H9 (cell line): Measurements from ENCODE around the gene MAP3K19. TPM values are rescaled to one million over a fixed set of nuclear protein-coding genes. Genes with fewer than 3 reads are reported as not detected.
A peak's percentile ranks its signal among the peaks of the same experiment; 100 is the strongest.

ENCODE experiments used
- DNase-seq: peaks from one replicate; pipeline ENCODE4 v3.0.0-alpha.2; 2017
- H2AFZ ChIP-seq: one replicate; pipeline ENCODE4 v1.6.1; 2013; ENCODE audit warnings: mild to moderate bottlenecking, low read length, control low read depth, moderate library complexity
- H2AK5ac ChIP-seq: 2 replicates; pipeline ENCODE4 v1.6.1; 2013; ENCODE audit warnings: low read length, control low read depth, mixed read lengths; ENCODE audit not compliant: insufficient read length
- H2BK120ac ChIP-seq: one replicate; pipeline ENCODE4 v1.6.1; 2013; ENCODE audit warnings: low read depth, mild to moderate bottlenecking, low read length, control low read depth, inconsistent platforms; ENCODE audit not compliant: poor library complexity, severe bottlenecking
- H2BK12ac ChIP-seq: 2 replicates; pipeline ENCODE4 v1.6.1; 2013; ENCODE audit warnings: low read length, control low read depth, mixed read lengths, low read depth; ENCODE audit not compliant: insufficient read length
- H2BK15ac ChIP-seq: 2 replicates; pipeline ENCODE4 v1.6.1; 2013; ENCODE audit warnings: low read depth, low read length, control low read depth
- H2BK20ac ChIP-seq: one replicate; pipeline ENCODE4 v1.6.1; 2013; ENCODE audit warnings: low read depth, mild to moderate bottlenecking, low read length, control low read depth, inconsistent platforms; ENCODE audit not compliant: poor library complexity, severe bottlenecking
- H2BK5ac ChIP-seq: 2 replicates; pipeline ENCODE4 v1.6.1; 2013; ENCODE audit warnings: low read length, control low read depth, mixed read lengths; ENCODE audit not compliant: insufficient read length
- H3K14ac ChIP-seq: 2 replicates; pipeline ENCODE4 v1.6.1; 2013; ENCODE audit warnings: low read length, control low read depth; ENCODE audit not compliant: insufficient read depth
- H3K18ac ChIP-seq: 2 replicates; pipeline ENCODE4 v1.6.1; 2013; ENCODE audit warnings: low read depth, mild to moderate bottlenecking, mixed read lengths, low read length, control low read depth; ENCODE audit not compliant: insufficient read length
- H3K23ac ChIP-seq: 2 replicates; pipeline ENCODE4 v1.6.1; 2013; ENCODE audit warnings: low read length, control low read depth, mixed read lengths, low read depth; ENCODE audit not compliant: insufficient read length
- H3K23me2 ChIP-seq: 2 replicates; pipeline ENCODE4 v1.6.1; 2013; ENCODE audit warnings: low read depth, mild to moderate bottlenecking, mixed read lengths, low read length, control low read depth; ENCODE audit not compliant: insufficient read length, poor library complexity, severe bottlenecking
- H3K27ac ChIP-seq: 2 replicates; pipeline ENCODE4 v1.5.1; 2013; ENCODE audit warnings: low read length, control low read depth, mixed read lengths, low read depth; ENCODE audit not compliant: insufficient read length
- H3K27me3 ChIP-seq: 2 replicates; pipeline ENCODE4 v1.6.1; 2013; ENCODE audit warnings: low read length, control low read depth, inconsistent platforms; ENCODE audit not compliant: insufficient read depth
- H3K4ac ChIP-seq: 2 replicates; pipeline ENCODE4 v1.6.1; 2013; ENCODE audit warnings: low read depth, mild to moderate bottlenecking, control low read depth, inconsistent platforms, low read length, moderate library complexity
- H3K4me1 ChIP-seq: 2 replicates; pipeline ENCODE4 v1.6.1; 2013; ENCODE audit warnings: low read length, control low read depth, inconsistent platforms; ENCODE audit not compliant: insufficient read depth
- H3K4me2 ChIP-seq: 2 replicates; pipeline ENCODE4 v1.6.1; 2013; ENCODE audit warnings: low read length, control low read depth, mixed read lengths; ENCODE audit not compliant: insufficient read length, insufficient read depth
- H3K56ac ChIP-seq: 2 replicates; pipeline ENCODE4 v1.6.1; 2013; ENCODE audit warnings: low read depth, mild to moderate bottlenecking, mixed read lengths, low read length, control low read depth; ENCODE audit not compliant: insufficient read length
- H3K79me1 ChIP-seq: 2 replicates; pipeline ENCODE4 v1.6.1; 2013; ENCODE audit warnings: low read depth, mild to moderate bottlenecking, moderate library complexity, low read length, control low read depth, inconsistent platforms; ENCODE audit not compliant: insufficient read depth, poor library complexity, severe bottlenecking
- H3K79me2 ChIP-seq: 2 replicates; pipeline ENCODE4 v1.6.1; 2013; ENCODE audit warnings: low read length, control low read depth, inconsistent platforms; ENCODE audit not compliant: insufficient read depth
- H3K9ac ChIP-seq: 2 replicates; pipeline ENCODE4 v1.6.1; 2013; ENCODE audit warnings: low read length, control low read depth, mixed read lengths; ENCODE audit not compliant: insufficient read length; ENCODE audit errors: extremely low read depth
- H3K9me3 ChIP-seq: one replicate; pipeline ENCODE4 v1.6.1; 2013; ENCODE audit warnings: low read depth, low read length, inconsistent platforms; ENCODE audit not compliant: control insufficient read depth
- H3T11ph ChIP-seq: one replicate; pipeline ENCODE4 v1.6.1; 2013; ENCODE audit warnings: mild to moderate bottlenecking, low read length, control low read depth, inconsistent platforms
- H4K20me1 ChIP-seq: one replicate; pipeline ENCODE4 v1.6.1; 2013; ENCODE audit not compliant: control insufficient read depth, insufficient read length, insufficient read depth
- H4K5ac ChIP-seq: 2 replicates; pipeline ENCODE4 v1.6.1; 2013; ENCODE audit warnings: low read depth, mild to moderate bottlenecking, mixed read lengths, low read length, control low read depth; ENCODE audit not compliant: insufficient read length
- H4K8ac ChIP-seq: replicated peaks from 2 replicates; pipeline ENCODE4 v1.6.1; 2013; ENCODE audit warnings: low read length, control low read depth, mixed read lengths, low read depth; ENCODE audit not compliant: insufficient read length
- H4K91ac ChIP-seq: 2 replicates; pipeline ENCODE4 v1.6.1; 2013; ENCODE audit warnings: low read depth, mild to moderate bottlenecking, moderate library complexity, mixed read lengths, low read length, control low read depth; ENCODE audit not compliant: insufficient read length
- H3K27ac Mint-ChIP-seq, 3 experiments: 2 replicates in 2 of 3; 3 replicates in 1 of 3; pipeline ENCODE4 v1.8.0; 2020 to 2021; ENCODE audit warnings: mixed read lengths in 3 of 3, mild to moderate bottlenecking in 1 of 3, moderate library complexity in 1 of 3
- H3K27me3 Mint-ChIP-seq: 2 replicates; pipeline ENCODE4 v1.8.0; 2021; ENCODE audit warnings: low read depth, mild to moderate bottlenecking, moderate library complexity, mixed read lengths
- H3K36me3 Mint-ChIP-seq, 3 experiments: 2 replicates in 2 of 3; 3 replicates in 1 of 3; pipeline ENCODE4 v1.8.0; 2020 to 2021; ENCODE audit warnings: low read depth in 3 of 3, mixed read lengths in 3 of 3; ENCODE audit not compliant: insufficient read depth in 1 of 3
- H3K4me1 Mint-ChIP-seq, 2 experiments: 2 replicates each; pipeline ENCODE4 v1.8.0; 2020; ENCODE audit warnings: mixed read lengths in 2 of 2
- H3K4me3 Mint-ChIP-seq, 2 experiments: 2 replicates in 1 of 2; 3 replicates in 1 of 2; pipeline ENCODE4 v1.8.0; 2020 to 2021; ENCODE audit warnings: mild to moderate bottlenecking in 2 of 2, mixed read lengths in 2 of 2, moderate library complexity in 1 of 2
- H3K9me3 Mint-ChIP-seq, 2 experiments: 2 replicates in 1 of 2; 3 replicates in 1 of 2; pipeline ENCODE4 v1.8.0; 2020; ENCODE audit warnings: mild to moderate bottlenecking in 2 of 2, mixed read lengths in 2 of 2, moderate library complexity in 1 of 2
- WGBS: extraction: QIAGEN DNeasy Blood & Tissue Kit; methylation state at CpG from one replicate; pipeline ENCODE4 v1.1.7; 2013; ENCODE audit warnings: missing lambda C conversion rate, low lambda C conversion rate, mixed read lengths; ENCODE audit not compliant: insufficient read length; ENCODE audit errors: extremely low coverage; 5-methylcytosine and 5-hydroxymethylcytosine counted together
- total RNA-seq: library from RNA; stranded (reverse); gene quantifications from 2 replicates; pipeline ENCODE4 v1.2.1, GENCODE V29; 2021
- TF ChIP-seq, protein P1 (sequence below): fragments of 200-600 bp; sonication (generic); conservative IDR thresholded peaks from 3 replicates; pipeline ENCODE4 v1.8.0; 2021; ENCODE audit warnings: antibody characterized with exemption, mild to moderate bottlenecking

MAP3K19 gene
- total RNA-seq, 1 experiment from 2014 or later: not detected

DNA sequence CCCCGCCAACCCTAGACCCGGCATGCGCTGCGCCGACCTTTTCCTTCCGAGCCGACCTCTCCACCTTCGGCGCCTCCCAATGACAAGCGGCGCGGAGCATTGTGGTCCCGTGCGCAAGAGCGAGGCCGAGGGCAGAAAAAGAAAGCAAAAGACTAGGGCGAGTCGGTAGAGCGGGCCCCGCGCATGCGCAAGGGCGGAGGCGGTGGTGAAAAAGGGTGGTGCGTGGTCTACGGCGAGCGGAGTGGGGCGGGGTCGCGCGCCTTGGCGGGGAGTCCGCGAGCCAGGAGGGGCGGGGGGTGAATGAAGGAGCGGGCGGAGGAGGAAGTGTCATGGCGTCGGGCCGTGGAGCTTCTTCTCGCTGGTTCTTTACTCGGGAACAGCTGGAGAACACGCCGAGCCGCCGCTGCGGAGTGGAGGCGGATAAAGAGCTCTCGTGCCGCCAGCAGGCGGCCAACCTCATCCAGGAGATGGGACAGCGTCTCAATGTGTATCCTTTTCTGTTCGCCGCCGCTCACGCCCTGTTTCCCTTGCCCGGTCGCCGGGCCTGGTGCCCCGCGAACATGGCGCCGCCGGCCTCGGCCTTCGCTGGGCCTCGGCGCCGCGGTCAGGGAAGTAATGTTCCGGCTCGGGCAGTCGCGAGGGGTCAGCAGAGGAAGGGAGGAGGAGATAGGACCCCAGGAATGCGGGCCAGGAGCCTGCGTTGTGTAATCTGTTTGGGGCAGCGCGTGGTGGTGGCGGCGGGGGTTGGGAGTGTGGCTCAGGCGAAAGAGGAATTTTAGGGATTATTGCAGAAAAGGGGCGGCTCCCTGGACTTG lies 128.5 kb downstream of the MAP3K19 start, which contains the start of gene CCNT2:
CCNT2 (plus strand) TSS at position 297 of the 815 bp plus-strand sequence; CDS start at position 330, 33 bp downstream.
- Histone ChIP-seq H3K79me1 (no peaks in the 10 kb centered on the region), H2AFZ (no peak within 1 kb of the TSS), H2BK5ac (peak within 1 kb of the TSS; percentile 90), H3K27ac (peak within 1 kb of the TSS; percentile 73), H2BK20ac (no peak within 1 kb of the TSS), H3T11ph (peak within 1 kb of the TSS; percentile 48), H3K4me2 (peak within 1 kb of the TSS; percentile 85), H3K23ac (no peak within 1 kb of the TSS), H3K14ac (peak within 1 kb of the TSS; percentile 100), H4K8ac (no peak within 1 kb of the TSS), H2BK12ac (peak within 1 kb of the TSS; percentile 51), H4K20me1 (no peaks in the 10 kb centered on the region), H2BK15ac (no peak within 1 kb of the TSS), H2BK120ac (peak within 1 kb of the TSS; percentile 82), H2AK5ac (no peak within 1 kb of the TSS), H3K27me3 (no peaks in the 10 kb centered on the region), H3K4ac (peak within 1 kb of the TSS; percentile 52; the same call in 1 of the 2 replicates), H3K9ac (peak within 1 kb of the TSS; percentile 99), H3K18ac (peak within 1 kb of the TSS; percentile 98), H4K5ac (peak within 1 kb of the TSS; percentile 58), H4K91ac (peak within 1 kb of the TSS; percentile 65), H3K56ac (peak within 1 kb of the TSS; percentile 93), H3K23me2 (peaks cover 9% of the 10 kb centered on the region), H3K79me2 (peaks cover 34% of the 10 kb centered on the region; the same call in 1 of the 2 replicates), H3K4me1 (no peaks in the 10 kb centered on the region), H3K9me3 (no peaks in the 10 kb centered on the region)
- WGBS: no CpG with 5 or more reads among the region's 83 CpGs
- Mint-ChIP-seq H3K27ac (peak within 1 kb of the TSS; percentile 100), H3K36me3 (peaks cover 0 to 20% (median 14%) of the 10 kb centered on the region in 3 experiments), H3K27me3 (no peaks in the 10 kb centered on the region; the same call in 1 of the 2 replicates), H3K4me3 (peak within 1 kb of the TSS; percentile 96 to 99), H3K4me1 (peaks cover 13 to 23% of the 10 kb centered on the region in 2 experiments), H3K9me3 (peaks cover 9 to 12% of the 10 kb centered on the region in 2 experiments; a peak in 4 of 5 replicates)
- peak; percentile 99 for DNase-seq
- TF ChIP-seq, protein P1, sequence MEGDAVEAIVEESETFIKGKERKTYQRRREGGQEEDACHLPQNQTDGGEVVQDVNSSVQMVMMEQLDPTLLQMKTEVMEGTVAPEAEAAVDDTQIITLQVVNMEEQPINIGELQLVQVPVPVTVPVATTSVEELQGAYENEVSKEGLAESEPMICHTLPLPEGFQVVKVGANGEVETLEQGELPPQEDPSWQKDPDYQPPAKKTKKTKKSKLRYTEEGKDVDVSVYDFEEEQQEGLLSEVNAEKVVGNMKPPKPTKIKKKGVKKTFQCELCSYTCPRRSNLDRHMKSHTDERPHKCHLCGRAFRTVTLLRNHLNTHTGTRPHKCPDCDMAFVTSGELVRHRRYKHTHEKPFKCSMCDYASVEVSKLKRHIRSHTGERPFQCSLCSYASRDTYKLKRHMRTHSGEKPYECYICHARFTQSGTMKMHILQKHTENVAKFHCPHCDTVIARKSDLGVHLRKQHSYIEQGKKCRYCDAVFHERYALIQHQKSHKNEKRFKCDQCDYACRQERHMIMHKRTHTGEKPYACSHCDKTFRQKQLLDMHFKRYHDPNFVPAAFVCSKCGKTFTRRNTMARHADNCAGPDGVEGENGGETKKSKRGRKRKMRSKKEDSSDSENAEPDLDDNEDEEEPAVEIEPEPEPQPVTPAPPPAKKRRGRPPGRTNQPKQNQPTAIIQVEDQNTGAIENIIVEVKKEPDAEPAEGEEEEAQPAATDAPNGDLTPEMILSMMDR: no peak
